ENCODE results near the gene SIX6. TPM values are rescaled to one million over a fixed set of nuclear protein-coding genes. Genes with fewer than 3 reads are reported as not detected.

SIX6 gene
- total RNA-seq, 1 experiment from 2014 or later, result not detected

DNA sequence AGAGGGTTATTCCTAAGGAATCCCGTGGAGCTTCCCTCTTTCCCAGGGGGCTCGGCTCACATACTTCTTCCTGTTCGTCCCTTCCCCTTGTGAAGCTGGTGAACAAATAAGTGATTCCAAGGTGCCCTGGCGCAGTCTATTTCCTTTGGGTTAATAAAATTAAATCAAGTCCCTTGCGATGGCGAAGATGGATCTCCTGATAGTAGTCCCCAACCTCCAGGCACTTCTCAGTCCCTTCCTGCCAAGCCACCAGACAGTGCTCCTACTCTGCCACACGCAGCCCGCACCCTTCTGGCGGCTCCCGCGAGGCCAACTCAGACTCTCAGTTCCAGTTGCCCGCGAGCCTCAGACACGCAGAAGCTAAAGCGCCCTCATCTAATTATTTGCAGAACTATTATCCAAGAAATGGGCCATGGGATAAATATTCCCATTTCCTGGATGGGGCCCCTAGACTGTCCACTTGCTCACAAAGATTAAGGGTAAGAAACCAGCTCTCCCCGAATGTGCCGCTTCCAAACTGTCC lies 2.4 kb upstream of the SIX6 start:
- no TSS peak for BruUV-seq (replicated peaks)

DNA sequence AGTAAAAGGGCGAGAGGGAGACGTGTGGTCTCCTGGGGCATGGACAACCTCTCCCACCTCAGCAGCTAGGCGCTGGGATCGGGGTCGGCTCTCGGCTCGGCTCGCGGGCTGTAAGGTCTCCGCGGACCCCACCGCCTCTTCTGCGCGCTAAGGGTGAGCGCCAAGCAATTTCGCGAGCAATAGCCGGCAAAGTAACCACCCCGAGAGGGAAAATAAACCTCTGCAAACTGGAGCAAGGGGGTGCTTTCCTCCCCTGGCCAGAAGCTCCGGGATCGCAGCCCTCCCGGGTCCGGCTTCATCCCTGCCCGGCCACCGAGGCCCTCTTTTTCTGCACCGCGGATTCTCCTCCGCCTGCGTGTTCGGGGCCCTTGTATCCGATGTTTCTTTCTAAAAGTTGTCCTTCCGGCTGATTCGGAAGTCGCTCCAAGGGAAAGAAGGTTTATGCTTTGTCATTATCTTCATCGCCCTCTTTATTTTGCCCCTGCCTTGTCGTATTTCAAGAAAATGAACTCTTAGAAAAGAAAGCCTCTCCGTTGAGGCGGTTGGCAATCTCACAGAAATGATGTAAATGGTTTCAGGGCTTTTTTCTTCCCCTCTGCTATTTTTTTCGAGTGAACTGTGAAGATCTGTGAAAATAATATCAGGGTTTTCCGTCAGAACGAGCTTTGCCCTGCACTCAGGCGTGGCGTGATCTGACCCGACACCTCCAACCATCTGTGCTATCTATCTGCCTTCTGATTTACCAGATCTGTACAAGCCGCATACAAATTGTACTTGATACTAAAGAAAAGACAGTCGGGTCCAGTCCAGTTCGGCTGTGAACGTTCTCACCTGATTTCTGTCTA lies 1.7 kb upstream of the SIX6 start:
- no TSS peak for BruUV-seq (replicated peaks)
- no peaks in the 10 kb centered on the region for H3K4me1 ChIP-seq (ENCODE audit: control insufficient read depth, insufficient read depth, low read length)

More for the DNA sequence above, 2.4 kb upstream of the SIX6 start:
- Histone ChIP-seq H3K9me3 (ENCODE audit: control insufficient read depth, insufficient read depth, low read depth, low read length) (no peaks in the 10 kb centered on the region), H3K27me3 (ENCODE audit: control insufficient read depth, insufficient read depth, low read length) (peaks cover 2% of the 10 kb centered on the region), H3K4me3 (ENCODE audit: low read depth in 2 of 2, low read length in 2 of 2) (no peak overlapping the region), H3K36me3 (ENCODE audit: control insufficient read depth, insufficient read depth, low read length) (no peaks in the 10 kb centered on the region), H3K4me1 (ENCODE audit: control insufficient read depth, insufficient read depth, low read length) (no peaks in the 10 kb centered on the region), H3K27ac (ENCODE audit: low read length) (no peak overlapping the region)
- POLR2A ChIA-PET, result no interaction called here
- intact Hi-C loops (cut with micrococcal nuclease; ENCODE audit: unreplicated experiment), result no loop called here
- TF ChIP-seq, protein P1, sequence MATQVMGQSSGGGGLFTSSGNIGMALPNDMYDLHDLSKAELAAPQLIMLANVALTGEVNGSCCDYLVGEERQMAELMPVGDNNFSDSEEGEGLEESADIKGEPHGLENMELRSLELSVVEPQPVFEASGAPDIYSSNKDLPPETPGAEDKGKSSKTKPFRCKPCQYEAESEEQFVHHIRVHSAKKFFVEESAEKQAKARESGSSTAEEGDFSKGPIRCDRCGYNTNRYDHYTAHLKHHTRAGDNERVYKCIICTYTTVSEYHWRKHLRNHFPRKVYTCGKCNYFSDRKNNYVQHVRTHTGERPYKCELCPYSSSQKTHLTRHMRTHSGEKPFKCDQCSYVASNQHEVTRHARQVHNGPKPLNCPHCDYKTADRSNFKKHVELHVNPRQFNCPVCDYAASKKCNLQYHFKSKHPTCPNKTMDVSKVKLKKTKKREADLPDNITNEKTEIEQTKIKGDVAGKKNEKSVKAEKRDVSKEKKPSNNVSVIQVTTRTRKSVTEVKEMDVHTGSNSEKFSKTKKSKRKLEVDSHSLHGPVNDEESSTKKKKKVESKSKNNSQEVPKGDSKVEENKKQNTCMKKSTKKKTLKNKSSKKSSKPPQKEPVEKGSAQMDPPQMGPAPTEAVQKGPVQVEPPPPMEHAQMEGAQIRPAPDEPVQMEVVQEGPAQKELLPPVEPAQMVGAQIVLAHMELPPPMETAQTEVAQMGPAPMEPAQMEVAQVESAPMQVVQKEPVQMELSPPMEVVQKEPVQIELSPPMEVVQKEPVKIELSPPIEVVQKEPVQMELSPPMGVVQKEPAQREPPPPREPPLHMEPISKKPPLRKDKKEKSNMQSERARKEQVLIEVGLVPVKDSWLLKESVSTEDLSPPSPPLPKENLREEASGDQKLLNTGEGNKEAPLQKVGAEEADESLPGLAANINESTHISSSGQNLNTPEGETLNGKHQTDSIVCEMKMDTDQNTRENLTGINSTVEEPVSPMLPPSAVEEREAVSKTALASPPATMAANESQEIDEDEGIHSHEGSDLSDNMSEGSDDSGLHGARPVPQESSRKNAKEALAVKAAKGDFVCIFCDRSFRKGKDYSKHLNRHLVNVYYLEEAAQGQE (IDR thresholded peaks at IDR 0.05; ENCODE audit: insufficient read depth in 1 of 2, low read depth in 2 of 2, low read length in 1 of 2), result no peak
- no peak for TF ChIP-seq TCF7L2 (IDR thresholded peaks at IDR 0.05; ENCODE audit: low read depth, low read length)
- TF ChIP-seq, protein P2, sequence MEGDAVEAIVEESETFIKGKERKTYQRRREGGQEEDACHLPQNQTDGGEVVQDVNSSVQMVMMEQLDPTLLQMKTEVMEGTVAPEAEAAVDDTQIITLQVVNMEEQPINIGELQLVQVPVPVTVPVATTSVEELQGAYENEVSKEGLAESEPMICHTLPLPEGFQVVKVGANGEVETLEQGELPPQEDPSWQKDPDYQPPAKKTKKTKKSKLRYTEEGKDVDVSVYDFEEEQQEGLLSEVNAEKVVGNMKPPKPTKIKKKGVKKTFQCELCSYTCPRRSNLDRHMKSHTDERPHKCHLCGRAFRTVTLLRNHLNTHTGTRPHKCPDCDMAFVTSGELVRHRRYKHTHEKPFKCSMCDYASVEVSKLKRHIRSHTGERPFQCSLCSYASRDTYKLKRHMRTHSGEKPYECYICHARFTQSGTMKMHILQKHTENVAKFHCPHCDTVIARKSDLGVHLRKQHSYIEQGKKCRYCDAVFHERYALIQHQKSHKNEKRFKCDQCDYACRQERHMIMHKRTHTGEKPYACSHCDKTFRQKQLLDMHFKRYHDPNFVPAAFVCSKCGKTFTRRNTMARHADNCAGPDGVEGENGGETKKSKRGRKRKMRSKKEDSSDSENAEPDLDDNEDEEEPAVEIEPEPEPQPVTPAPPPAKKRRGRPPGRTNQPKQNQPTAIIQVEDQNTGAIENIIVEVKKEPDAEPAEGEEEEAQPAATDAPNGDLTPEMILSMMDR (IDR thresholded peaks at IDR 0.05), result no peak
- no peak for TF ChIP-seq POLR2AphosphoS5 (IDR thresholded peaks at IDR 0.05; ENCODE audit: low read depth, low read length)
- no peak for TF ChIP-seq SIN3A (IDR thresholded peaks at IDR 0.05; ENCODE audit: borderline replicate concordance, insufficient read depth, low read depth, low read length)
- no peak for DNase-seq (ENCODE audit: low read depth, low spot score)
- in situ Hi-C loops (cut with HindIII; ENCODE audit: low pct_unique_long_range_greater_than_20kb, low sequenced_read_pairs), result no loop called here
- no peak for ATAC-seq
- CTCF ChIA-PET, result no interaction called here

More for the DNA sequence above, 1.7 kb upstream of the SIX6 start:
- Histone ChIP-seq H3K4me3 (ENCODE audit: low read depth in 2 of 2, low read length in 2 of 2) (no peak overlapping the region), H3K9me3 (ENCODE audit: control insufficient read depth, insufficient read depth, low read depth, low read length) (no peaks in the 10 kb centered on the region), H3K36me3 (ENCODE audit: control insufficient read depth, insufficient read depth, low read length) (no peaks in the 10 kb centered on the region), H3K27me3 (ENCODE audit: control insufficient read depth, insufficient read depth, low read length) (peaks cover 2% of the 10 kb centered on the region), H3K27ac (ENCODE audit: low read length) (no peak overlapping the region)
- ChIA-PET POLR2A (no interaction called here), CTCF (no interaction called here)
- TF ChIP-seq, protein P1 (IDR thresholded peaks at IDR 0.05; ENCODE audit: insufficient read depth in 1 of 2, low read depth in 2 of 2, low read length in 1 of 2), result no peak
- TF ChIP-seq, protein P2 (IDR thresholded peaks at IDR 0.05), result no peak
- no peak for TF ChIP-seq POLR2AphosphoS5 (IDR thresholded peaks at IDR 0.05; ENCODE audit: low read depth, low read length)
- no peak for TF ChIP-seq SIN3A (IDR thresholded peaks at IDR 0.05; ENCODE audit: borderline replicate concordance, insufficient read depth, low read depth, low read length)
- TF ChIP-seq TCF7L2 (IDR thresholded peaks at IDR 0.05; ENCODE audit: low read depth, low read length), result no peak
- DNase-seq (ENCODE audit: low read depth, low spot score) (no peak), ATAC-seq (no peak)
- intact Hi-C loops (cut with micrococcal nuclease; ENCODE audit: unreplicated experiment) (no loop called here), in situ Hi-C loops (cut with HindIII; ENCODE audit: low pct_unique_long_range_greater_than_20kb, low sequenced_read_pairs) (no loop called here)
